Effector CD8-positive, alpha-beta T cell (primary cell): ENCODE measurements around the gene EXOC6B.

Experiments
- DNase-seq: peaks from one replicate; lab custom pipeline; 2025; lab: John Stamatoyannopoulos, UW

EXOC6B gene

GRCh38 chr2:72166279-72166678 is 659.6 kb downstream of the EXOC6B start:
- no peak for DNase-seq

- no peak for DNase-seq
Observed at GRCh38 chr2:72165792-72166191, 660.0 kb downstream of the EXOC6B start.

- DNase-seq: no peak
Observed at GRCh38 chr2:72162574-72162973, 663.3 kb downstream of the EXOC6B start.

- no peak for DNase-seq
Observed at GRCh38 chr2:72159211-72159993, 666.4 kb downstream of the EXOC6B start.

GRCh38 chr2:72157871-72158771 is 667.7 kb downstream of the EXOC6B start:
- no peak for DNase-seq

GRCh38 chr2:72156872-72157271 is 669.0 kb downstream of the EXOC6B start:
- no peak for DNase-seq

GRCh38 chr2:72155737-72156136 is 670.1 kb downstream of the EXOC6B start:
- DNase-seq: no peak

- no peak for DNase-seq
Observed at GRCh38 chr2:72155151-72155550, 670.7 kb downstream of the EXOC6B start.

- DNase-seq: no peak
Observed at GRCh38 chr2:72154386-72154975, 671.4 kb downstream of the EXOC6B start.

GRCh38 chr2:72153924-72154323 is 671.9 kb downstream of the EXOC6B start:
- DNase-seq: no peak

GRCh38 chr2:72153026-72153791 is 672.6 kb downstream of the EXOC6B start:
- no peak for DNase-seq

GRCh38 chr2:72150861-72151356 is 674.9 kb downstream of the EXOC6B start:
- no peak for DNase-seq

- peak; percentile 29 for DNase-seq
Observed at GRCh38 chr2:72150157-72150860, 675.5 kb downstream of the EXOC6B start.

- no peak for DNase-seq
Observed at GRCh38 chr2:72149556-72150156, 676.2 kb downstream of the EXOC6B start.

- no peak for DNase-seq
Observed at GRCh38 chr2:72148837-72149555, 676.8 kb downstream of the EXOC6B start.

- DNase-seq: no peak
Observed at GRCh38 chr2:72148003-72148836, 677.6 kb downstream of the EXOC6B start.

- DNase-seq: no peak
Observed at GRCh38 chr2:72147303-72147971, 678.4 kb downstream of the EXOC6B start, which contains the start of gene CYP26B1. Gene CYP26B1, minus strand, starts transcription at chr2:72147862. Its CDS starts 28 bp downstream, at chr2:72147834.
